Upper lobe of left lung (tissue), 4 donors: ENCODE measurements around the gene CFAP251.

Experiments used
- CTCF ChIP-seq, 6 experiments: fragments of 450-650 bp in 4 of 6; fragments of 200-600 bp in 2 of 6; sonication (generic) in 2 of 6; IDR thresholded peaks; one replicate each; pipeline ENCODE4 v1.5.1; 2016 to 2019; ENCODE audit warnings: antibody characterized with exemption in 6 of 6
- EP300 ChIP-seq, 4 donors: sonication (generic); formaldehyde crosslinking; IDR thresholded peaks; one replicate each; pipeline ENCODE4 v1.5.1; 2017; ENCODE audit warnings: antibody characterized with exemption in 4 of 4, control low read depth in 2 of 4

- no peak for TF ChIP-seq CTCF (IDR thresholded peaks at IDR 0.05)
- TF ChIP-seq EP300 (IDR thresholded peaks at IDR 0.05), result no peak
Measured at GRCh38 chr12:121915841-121916321, 2.5 kb upstream of the CFAP251 start.
